Measurements from ENCODE around the gene SRC. TPM values are rescaled to one million over a fixed set of nuclear protein-coding genes. Genes with fewer than 3 reads are reported as not detected.

Gene SRC
- total RNA-seq, 1 experiment from 2014 or later: 23.3 TPM

DNA sequence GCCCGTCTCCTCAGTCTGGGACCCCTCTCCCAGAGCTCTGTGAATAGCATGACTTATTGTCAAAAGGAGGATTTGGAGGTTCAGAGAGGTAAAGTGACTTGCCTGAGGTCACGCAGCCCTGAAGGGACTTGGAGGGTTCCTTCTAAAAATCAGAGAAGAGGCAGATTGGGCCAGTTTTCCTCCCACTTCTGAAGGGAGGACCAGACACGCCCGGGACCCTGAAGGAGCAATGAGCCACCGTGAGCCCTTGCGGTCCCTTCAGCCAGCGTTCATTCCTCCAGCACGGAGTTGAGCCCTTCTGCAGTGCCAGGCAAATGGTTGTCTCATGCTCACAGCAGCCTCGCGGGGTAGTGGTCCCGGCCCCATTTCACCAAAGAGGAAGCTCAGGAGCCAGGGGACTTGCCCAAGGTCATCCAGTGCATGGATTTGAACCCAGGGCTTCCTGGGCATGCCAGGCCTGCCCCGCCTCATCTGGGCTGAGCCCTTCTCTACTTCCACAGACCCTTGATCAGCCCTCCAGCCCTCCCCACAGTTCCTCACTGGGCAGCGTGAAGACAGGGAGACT is 7.4 kb downstream of the SRC start:
- TF ChIP-seq, protein P1, sequence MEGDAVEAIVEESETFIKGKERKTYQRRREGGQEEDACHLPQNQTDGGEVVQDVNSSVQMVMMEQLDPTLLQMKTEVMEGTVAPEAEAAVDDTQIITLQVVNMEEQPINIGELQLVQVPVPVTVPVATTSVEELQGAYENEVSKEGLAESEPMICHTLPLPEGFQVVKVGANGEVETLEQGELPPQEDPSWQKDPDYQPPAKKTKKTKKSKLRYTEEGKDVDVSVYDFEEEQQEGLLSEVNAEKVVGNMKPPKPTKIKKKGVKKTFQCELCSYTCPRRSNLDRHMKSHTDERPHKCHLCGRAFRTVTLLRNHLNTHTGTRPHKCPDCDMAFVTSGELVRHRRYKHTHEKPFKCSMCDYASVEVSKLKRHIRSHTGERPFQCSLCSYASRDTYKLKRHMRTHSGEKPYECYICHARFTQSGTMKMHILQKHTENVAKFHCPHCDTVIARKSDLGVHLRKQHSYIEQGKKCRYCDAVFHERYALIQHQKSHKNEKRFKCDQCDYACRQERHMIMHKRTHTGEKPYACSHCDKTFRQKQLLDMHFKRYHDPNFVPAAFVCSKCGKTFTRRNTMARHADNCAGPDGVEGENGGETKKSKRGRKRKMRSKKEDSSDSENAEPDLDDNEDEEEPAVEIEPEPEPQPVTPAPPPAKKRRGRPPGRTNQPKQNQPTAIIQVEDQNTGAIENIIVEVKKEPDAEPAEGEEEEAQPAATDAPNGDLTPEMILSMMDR (conservative IDR thresholded peaks at IDR 0.05; ENCODE audit: low read depth, low read length): no peak
- no peak for TF ChIP-seq EZH2 (IDR thresholded peaks at IDR 0.05; ENCODE audit: borderline replicate concordance, low read depth, low read length, poor library complexity, severe bottlenecking)
- no TSS peak for BruUV-seq (replicated peaks)
- ChIA-PET CTCF (no interaction called here), POLR2A (ENCODE audit: low non-redundant PET) (no interaction called here)
- Histone ChIP-seq H3K36me3 (ENCODE audit: insufficient read depth, low read length, poor library complexity, severe bottlenecking) (no peaks in the 10 kb centered on the region), H3K9me3 (ENCODE audit: low read depth, low read length, poor library complexity, severe bottlenecking) (no peaks in the 10 kb centered on the region), H3K27me3 (replicated peaks; ENCODE audit: insufficient read depth, low read depth, low read length, poor library complexity) (no peaks in the 10 kb centered on the region), H3K27ac (ENCODE audit: low read depth, low read length, poor library complexity, severe bottlenecking) (no peak overlapping the region), H3K4me1 (ENCODE audit: insufficient read depth, low read length, poor library complexity, severe bottlenecking) (no peaks in the 10 kb centered on the region), H3K4me3 (ENCODE audit: low read depth, low read length, poor library complexity, severe bottlenecking) (no peak overlapping the region)
- intact Hi-C loops (cut with micrococcal nuclease; ENCODE audit: unreplicated experiment): no loop called here
- DNase-seq (ENCODE audit: low spot score): no peak

DNA sequence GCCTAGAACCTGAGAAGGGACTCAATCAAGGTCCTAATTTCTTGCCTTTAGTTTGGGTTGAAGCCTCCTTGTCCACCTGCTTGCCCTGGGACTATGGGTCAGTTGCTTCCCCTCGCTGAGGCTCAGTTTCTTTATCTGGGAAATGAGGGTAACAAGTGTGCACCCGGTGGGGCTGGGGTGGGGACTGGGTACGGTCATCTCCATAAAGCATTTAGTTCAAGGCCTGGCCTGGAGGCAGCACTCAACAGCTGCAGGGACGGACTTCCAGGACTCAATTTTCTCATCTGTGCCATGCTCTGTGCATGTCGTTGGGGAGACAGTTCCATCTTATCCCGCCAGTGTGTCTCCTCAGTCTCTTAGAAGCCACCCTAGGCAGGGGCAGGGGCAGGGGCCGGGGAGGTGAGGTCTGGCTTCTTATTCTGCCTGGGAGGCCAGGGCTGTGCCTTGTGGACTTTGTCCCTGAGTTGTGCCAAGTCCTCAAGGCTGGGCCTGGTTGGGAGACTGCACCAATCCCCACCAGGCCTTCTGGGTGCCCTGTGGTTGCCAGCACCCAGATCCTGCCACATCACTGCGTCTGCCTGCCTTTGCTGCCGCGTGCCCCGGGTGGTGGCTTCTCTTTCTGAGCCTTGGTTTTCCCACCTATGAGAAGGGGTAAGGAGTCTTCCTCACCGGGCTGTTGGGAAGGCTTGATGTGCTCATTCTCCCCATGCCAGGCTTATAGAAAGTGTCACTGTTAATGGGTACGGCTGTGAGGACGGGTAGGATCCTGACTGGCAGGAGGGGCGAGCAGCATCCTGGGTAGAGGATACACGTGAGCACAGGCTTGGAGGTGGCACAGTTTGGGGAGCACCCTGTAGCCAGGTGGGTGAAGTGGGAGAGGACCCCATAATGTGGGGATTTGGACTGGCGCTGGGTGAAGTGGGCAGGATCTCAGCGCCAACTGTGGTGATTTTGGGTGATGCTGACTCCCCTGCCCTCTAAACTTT is 8.6 kb downstream of the SRC start:
- POLR2A ChIA-PET (ENCODE audit: low non-redundant PET): no interaction called here

More for the DNA sequence above, 8.6 kb downstream of the SRC start:
- no peaks in the 10 kb centered on the region for H3K27me3 ChIP-seq (replicated peaks; ENCODE audit: insufficient read depth, low read depth, low read length, poor library complexity)
- H3K4me3 ChIP-seq (ENCODE audit: low read depth, low read length, poor library complexity, severe bottlenecking): no peak overlapping the region
- CTCF ChIA-PET: interaction anchor here (0.6 kb wide), 1 partner anchor 179 kb away, joined by 8 read pairs; no protein-coding TSS in a partner anchor
- no peak overlapping the region for H3K27ac ChIP-seq (ENCODE audit: low read depth, low read length, poor library complexity, severe bottlenecking)
- no peaks in the 10 kb centered on the region for H3K9me3 ChIP-seq (ENCODE audit: low read depth, low read length, poor library complexity, severe bottlenecking)
- intact Hi-C loops (cut with micrococcal nuclease; ENCODE audit: unreplicated experiment): no loop called here
- TF ChIP-seq EZH2 (IDR thresholded peaks at IDR 0.05; ENCODE audit: borderline replicate concordance, low read depth, low read length, poor library complexity, severe bottlenecking): no peak
- TF ChIP-seq, protein P1 (conservative IDR thresholded peaks at IDR 0.05; ENCODE audit: low read depth, low read length): no peak
- H3K36me3 ChIP-seq (ENCODE audit: insufficient read depth, low read length, poor library complexity, severe bottlenecking): no peaks in the 10 kb centered on the region
- no TSS peak for BruUV-seq (replicated peaks)
- H3K4me1 ChIP-seq (ENCODE audit: insufficient read depth, low read length, poor library complexity, severe bottlenecking): no peaks in the 10 kb centered on the region
- no peak for DNase-seq (ENCODE audit: low spot score)

All from A673 (cell line).